HEK293 (cell line): ENCODE data around the gene TTYH1.
A peak's percentile ranks its signal among the peaks of the same experiment; 100 is the strongest.

Experiments
- EGR2 ChIP-seq: fragments of 450-650 bp; formaldehyde crosslinking; IDR thresholded peaks from 2 replicates; pipeline ENCODE4 v1.5.1; 2016; ENCODE audit warnings: low read depth, missing biosample characterization, missing genetic modification characterization
- HOXA7 ChIP-seq: sonication (generic); formaldehyde crosslinking; IDR thresholded peaks from 2 replicates; pipeline ENCODE4 v1.8.1; 2022; ENCODE audit warnings: missing genetic modification reagents, borderline replicate concordance
- KLF9 ChIP-seq: fragments of 450-650 bp; formaldehyde crosslinking; IDR thresholded peaks from 2 replicates; pipeline ENCODE4 v1.5.1; 2016; ENCODE audit warnings: missing biosample characterization, missing genetic modification characterization, low read depth
- TCF7L2 ChIP-seq: IDR thresholded peaks from 2 replicates; pipeline ENCODE4 v1.6.1; 2011; ENCODE audit warnings: low read depth, mild to moderate bottlenecking, inconsistent platforms, low read length, moderate library complexity, borderline replicate concordance
- TSHZ1 ChIP-seq: fragments of 450-650 bp; formaldehyde crosslinking; IDR thresholded peaks from 2 replicates; pipeline ENCODE4 v1.5.1; 2016; ENCODE audit warnings: missing biosample characterization, missing genetic modification characterization, borderline replicate concordance
- YY2 ChIP-seq: fragments of 450-650 bp; formaldehyde crosslinking; IDR thresholded peaks from 2 replicates; pipeline ENCODE4 v1.5.1; 2016; ENCODE audit warnings: missing biosample characterization, missing genetic modification characterization
- ZEB2 ChIP-seq: fragments of 450-650 bp; formaldehyde crosslinking; IDR thresholded peaks from 2 replicates; pipeline ENCODE4 v1.5.1; 2016; ENCODE audit warnings: missing biosample characterization, missing genetic modification characterization
- ZNF155 ChIP-seq: fragments of 450-650 bp; formaldehyde crosslinking; IDR thresholded peaks from 2 replicates; pipeline ENCODE4 v1.5.1; 2016; ENCODE audit warnings: missing biosample characterization, missing genetic modification characterization
- ZNF16 ChIP-seq: fragments of 450-650 bp; formaldehyde crosslinking; IDR thresholded peaks from 2 replicates; pipeline ENCODE4 v1.5.1; 2016; ENCODE audit warnings: low read depth, missing biosample characterization, missing genetic modification characterization
- ZNF184 ChIP-seq: fragments of 450-650 bp; IDR thresholded peaks from 2 replicates; pipeline ENCODE4 v1.5.1; 2018; ENCODE audit warnings: missing biosample characterization, mild to moderate bottlenecking, missing genetic modification characterization
- ZNF239 ChIP-seq: fragments of 450-650 bp; formaldehyde crosslinking; IDR thresholded peaks from 2 replicates; pipeline ENCODE4 v1.5.1; 2016; ENCODE audit warnings: missing biosample characterization, missing genetic modification characterization
- ZNF398 ChIP-seq: fragments of 450-650 bp; formaldehyde crosslinking; IDR thresholded peaks from 2 replicates; pipeline ENCODE4 v1.5.1; 2017; ENCODE audit warnings: missing biosample characterization, missing genetic modification characterization
- ZNF518A ChIP-seq: fragments of 450-650 bp; formaldehyde crosslinking; conservative IDR thresholded peaks from 2 replicates; pipeline ENCODE4 v1.5.1; 2016; ENCODE audit warnings: low read depth, missing biosample characterization, missing genetic modification characterization
- ZNF626 ChIP-seq: fragments of 450-650 bp; sonication (Bioruptor Pico); formaldehyde crosslinking; IDR thresholded peaks from 2 replicates; pipeline ENCODE4 v1.5.1; 2018; ENCODE audit warnings: missing biosample characterization, missing genetic modification characterization, inconsistent platforms
- ZNF629 ChIP-seq: fragments of 450-650 bp; formaldehyde crosslinking; IDR thresholded peaks from 2 replicates; pipeline ENCODE4 v1.5.1; 2017; ENCODE audit warnings: missing biosample characterization, missing genetic modification characterization
- ZNF747 ChIP-seq: fragments of 450-650 bp; formaldehyde crosslinking; IDR thresholded peaks from 2 replicates; pipeline ENCODE4 v1.5.1; 2016; ENCODE audit warnings: missing biosample characterization, missing genetic modification characterization
- TF ChIP-seq, protein P1 (sequence below): fragments of 450-650 bp; formaldehyde crosslinking; IDR thresholded peaks from 2 replicates; pipeline ENCODE4 v1.5.1; 2016; ENCODE audit warnings: missing biosample characterization, missing genetic modification characterization
- TF ChIP-seq, protein P2 (sequence below): fragments of 450-650 bp; formaldehyde crosslinking; IDR thresholded peaks from 2 replicates; pipeline ENCODE4 v1.5.1; 2016; ENCODE audit warnings: missing biosample characterization, missing genetic modification characterization
- TF ChIP-seq, protein P3 (sequence below): fragments of 450-650 bp; formaldehyde crosslinking; IDR thresholded peaks from 2 replicates; pipeline ENCODE4 v1.5.1; 2016; ENCODE audit warnings: missing biosample characterization, missing genetic modification characterization, borderline replicate concordance
- TF ChIP-seq, protein P4 (sequence below): fragments of 450-650 bp; formaldehyde crosslinking; IDR thresholded peaks from 2 replicates; pipeline ENCODE4 v1.5.1; 2016; ENCODE audit warnings: missing biosample characterization, missing genetic modification characterization

Gene TTYH1

GRCh38 chr19:54448774-54449700 is 33.8 kb downstream of the TTYH1 start, which contains the start of gene LENG8 (continued):
- TF ChIP-seq, protein P1, sequence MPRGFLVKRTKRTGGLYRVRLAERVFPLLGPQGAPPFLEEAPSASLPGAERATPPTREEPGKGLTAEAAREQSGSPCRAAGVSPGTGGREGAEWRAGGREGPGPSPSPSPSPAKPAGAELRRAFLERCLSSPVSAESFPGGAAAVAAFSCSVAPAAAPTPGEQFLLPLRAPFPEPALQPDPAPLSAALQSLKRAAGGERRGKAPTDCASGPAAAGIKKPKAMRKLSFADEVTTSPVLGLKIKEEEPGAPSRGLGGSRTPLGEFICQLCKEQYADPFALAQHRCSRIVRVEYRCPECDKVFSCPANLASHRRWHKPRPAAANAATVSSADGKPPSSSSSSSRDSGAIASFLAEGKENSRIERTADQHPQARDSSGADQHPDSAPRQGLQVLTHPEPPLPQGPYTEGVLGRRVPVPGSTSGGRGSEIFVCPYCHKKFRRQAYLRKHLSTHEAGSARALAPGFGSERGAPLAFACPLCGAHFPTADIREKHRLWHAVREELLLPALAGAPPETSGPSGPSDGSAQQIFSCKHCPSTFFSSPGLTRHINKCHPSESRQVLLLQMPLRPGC (tag by site-specific recombination): 0 out of 2 replicates have a peak, but pooled peaks have one; percentile 12
- TF ChIP-seq ZNF239 (tag by site-specific recombination) (no peak), ZNF16 (tag by site-specific recombination) (no peak), ZNF184 (tag by site-specific recombination) (no peak), TCF7L2 (no peak), ZNF747 (tag by site-specific recombination) (no peak), ZNF626 (tag by site-specific recombination) (no peak), YY2 (tag by site-specific recombination) (peak; percentile 17; the same call in 1 of the 2 replicates), ZNF155 (no peak), TSHZ1 (no peak; the same call in 1 of the 2 replicates), KLF9 (tag by site-specific recombination) (0 out of 2 replicates have a peak, but pooled peaks have one; percentile 56), ZEB2 (tag by site-specific recombination) (peak; percentile 46; the same call in 1 of the 2 replicates), ZNF629 (tag by site-specific recombination) (peak; percentile 99), ZNF518A (no peak), EGR2 (tag by site-specific recombination) (peak; percentile 92), ZNF398 (tag by site-specific recombination) (no peak), HOXA7 (no peak)
- TF ChIP-seq, protein P2, sequence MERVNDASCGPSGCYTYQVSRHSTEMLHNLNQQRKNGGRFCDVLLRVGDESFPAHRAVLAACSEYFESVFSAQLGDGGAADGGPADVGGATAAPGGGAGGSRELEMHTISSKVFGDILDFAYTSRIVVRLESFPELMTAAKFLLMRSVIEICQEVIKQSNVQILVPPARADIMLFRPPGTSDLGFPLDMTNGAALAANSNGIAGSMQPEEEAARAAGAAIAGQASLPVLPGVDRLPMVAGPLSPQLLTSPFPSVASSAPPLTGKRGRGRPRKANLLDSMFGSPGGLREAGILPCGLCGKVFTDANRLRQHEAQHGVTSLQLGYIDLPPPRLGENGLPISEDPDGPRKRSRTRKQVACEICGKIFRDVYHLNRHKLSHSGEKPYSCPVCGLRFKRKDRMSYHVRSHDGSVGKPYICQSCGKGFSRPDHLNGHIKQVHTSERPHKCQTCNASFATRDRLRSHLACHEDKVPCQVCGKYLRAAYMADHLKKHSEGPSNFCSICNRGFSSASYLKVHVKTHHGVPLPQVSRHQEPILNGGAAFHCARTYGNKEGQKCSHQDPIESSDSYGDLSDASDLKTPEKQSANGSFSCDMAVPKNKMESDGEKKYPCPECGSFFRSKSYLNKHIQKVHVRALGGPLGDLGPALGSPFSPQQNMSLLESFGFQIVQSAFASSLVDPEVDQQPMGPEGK (tag by site-specific recombination): peak; percentile 8; the same call in 1 of the 2 replicates
- TF ChIP-seq, protein P3, sequence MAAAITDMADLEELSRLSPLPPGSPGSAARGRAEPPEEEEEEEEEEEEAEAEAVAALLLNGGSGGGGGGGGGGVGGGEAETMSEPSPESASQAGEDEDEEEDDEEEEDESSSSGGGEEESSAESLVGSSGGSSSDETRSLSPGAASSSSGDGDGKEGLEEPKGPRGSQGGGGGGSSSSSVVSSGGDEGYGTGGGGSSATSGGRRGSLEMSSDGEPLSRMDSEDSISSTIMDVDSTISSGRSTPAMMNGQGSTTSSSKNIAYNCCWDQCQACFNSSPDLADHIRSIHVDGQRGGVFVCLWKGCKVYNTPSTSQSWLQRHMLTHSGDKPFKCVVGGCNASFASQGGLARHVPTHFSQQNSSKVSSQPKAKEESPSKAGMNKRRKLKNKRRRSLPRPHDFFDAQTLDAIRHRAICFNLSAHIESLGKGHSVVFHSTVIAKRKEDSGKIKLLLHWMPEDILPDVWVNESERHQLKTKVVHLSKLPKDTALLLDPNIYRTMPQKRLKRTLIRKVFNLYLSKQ (tag by site-specific recombination): no peak
- TF ChIP-seq, protein P4, sequence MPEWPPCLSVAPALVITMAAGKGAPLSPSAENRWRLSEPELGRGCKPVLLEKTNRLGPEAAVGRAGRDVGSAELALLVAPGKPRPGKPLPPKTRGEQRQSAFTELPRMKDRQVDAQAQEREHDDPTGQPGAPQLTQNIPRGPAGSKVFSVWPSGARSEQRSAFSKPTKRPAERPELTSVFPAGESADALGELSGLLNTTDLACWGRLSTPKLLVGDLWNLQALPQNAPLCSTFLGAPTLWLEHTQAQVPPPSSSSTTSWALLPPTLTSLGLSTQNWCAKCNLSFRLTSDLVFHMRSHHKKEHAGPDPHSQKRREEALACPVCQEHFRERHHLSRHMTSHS: no peak
